GM18508 (cell line): ENCODE data around the gene COX7A2L.
A peak's percentile ranks its signal among the peaks of the same experiment; 100 is the strongest.
"Not testable (repeated sequence)": the region's sequence is repeated elsewhere in the genome, so short reads cannot be mapped to it uniquely, and the experiment has no call there.

Experiments used
- ATAC-seq: cut with Tn5 transposase; IDR thresholded peaks from one replicate; pipeline ENCODE4 v1.9.1; 2021; ENCODE audit warnings: moderate number of reproducible peaks; ENCODE audit not compliant: insufficient read depth, unreplicated experiment

Gene COX7A2L, protein sequence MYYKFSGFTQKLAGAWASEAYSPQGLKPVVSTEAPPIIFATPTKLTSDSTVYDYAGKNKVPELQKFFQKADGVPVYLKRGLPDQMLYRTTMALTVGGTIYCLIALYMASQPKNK

DNA sequence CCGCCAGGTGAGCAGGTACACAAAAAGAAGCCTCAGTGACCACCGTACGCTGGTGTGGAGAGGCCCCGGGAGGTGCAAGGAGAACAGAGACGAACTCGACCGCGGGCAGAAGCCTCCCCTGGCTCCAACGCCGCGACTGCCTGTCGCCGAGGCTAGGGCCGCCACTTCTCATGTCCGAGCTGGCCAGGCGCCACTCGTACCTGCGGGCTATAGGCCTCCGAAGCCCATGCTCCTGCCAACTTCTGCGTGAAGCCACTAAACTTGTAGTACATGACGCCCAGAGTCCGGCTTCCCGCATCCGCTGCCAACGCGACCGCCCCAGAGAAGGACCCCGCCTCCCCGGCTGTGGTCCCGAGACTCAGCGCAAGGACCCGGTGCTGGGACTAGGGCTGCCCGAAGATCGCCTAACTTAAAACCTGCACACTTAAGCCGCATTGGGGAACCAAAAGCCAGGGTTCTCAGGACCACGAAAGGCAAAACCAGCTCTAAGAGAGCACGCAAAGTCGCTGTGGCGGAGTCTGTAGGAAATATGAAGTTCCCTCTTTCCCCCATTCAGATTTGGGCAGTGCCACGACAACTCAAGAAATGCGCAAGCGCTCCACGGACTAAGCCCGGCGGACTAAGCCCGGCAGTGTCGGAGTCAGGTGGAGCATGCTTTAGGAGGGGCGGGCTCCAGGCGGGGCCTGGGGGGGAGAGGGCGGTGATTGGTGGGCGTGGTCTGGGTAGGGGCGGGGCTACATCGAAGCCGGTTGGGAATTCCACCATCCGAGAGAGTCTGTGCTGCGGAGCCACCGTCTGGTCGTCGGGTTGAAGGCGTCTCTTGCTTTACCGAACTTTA, at the start of gene COX7A2L:
COX7A2L (minus strand) TSS at position 328 of the 838 bp plus-strand sequence; CDS start at position 272, 56 bp downstream.
- peak; percentile 83 for ATAC-seq

GRCh38 chr2:42408009-42408408, 47.0 kb upstream of the COX7A2L start:
- no peak for ATAC-seq

DNA sequence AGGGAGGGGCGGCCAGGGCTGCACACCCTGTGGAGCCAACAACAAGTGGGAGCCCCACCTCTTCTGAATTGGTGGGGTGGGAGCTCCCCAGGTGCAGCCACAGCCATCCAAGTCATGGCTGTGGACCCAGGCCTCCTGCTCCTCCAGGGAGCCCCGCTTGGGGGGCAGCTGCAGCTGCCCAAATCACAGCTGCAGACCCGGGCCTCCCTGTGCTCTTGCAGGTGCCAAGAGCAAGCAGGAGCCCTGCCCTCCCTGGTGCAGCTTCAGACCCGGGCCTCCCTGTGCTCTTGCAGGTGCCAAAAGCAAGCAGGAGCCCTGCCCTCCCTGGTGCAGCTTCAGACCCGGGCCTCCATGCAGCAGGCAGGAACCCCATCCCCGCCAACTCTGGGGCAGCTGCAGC, 46.5 kb upstream of the COX7A2L start:
- no peak for ATAC-seq

DNA sequence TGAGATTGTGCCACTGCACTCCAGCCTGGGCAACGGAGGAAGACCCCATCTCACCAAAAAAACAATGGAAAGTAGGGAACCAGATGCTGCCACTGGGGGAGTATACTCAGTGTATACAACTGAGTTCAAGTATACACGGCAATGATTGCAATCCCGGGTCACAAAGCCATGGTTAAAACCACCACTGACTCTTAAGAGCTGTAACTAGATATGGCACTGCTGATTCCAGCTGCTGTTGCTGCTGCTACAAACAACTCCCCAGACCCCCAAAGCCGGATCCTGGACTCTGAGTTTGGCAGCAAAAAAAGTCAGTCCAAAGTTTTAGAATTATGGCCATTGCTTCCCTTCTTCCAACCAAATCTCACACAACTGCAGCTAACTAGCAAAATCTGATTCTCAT, 43.7 kb upstream of the COX7A2L start:
- no peak for ATAC-seq

DNA sequence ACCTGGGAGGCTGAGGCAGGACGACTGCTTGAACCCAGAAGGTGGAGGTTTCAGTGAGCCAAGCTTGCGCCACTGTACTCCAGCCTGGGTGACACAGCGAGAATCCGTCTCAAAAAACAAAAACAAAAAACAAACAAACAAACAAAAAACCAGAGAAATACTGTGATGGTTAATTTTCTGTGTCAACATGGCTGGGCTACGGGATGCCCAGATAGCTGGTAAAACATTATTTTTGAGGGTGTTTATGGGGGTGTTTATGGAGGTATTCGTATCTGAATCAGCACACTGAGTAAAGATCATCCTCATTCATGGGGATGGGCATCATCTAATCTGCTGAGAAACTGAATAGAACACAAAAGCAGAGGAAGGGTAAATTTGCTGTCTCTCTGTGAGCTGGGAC, 40.8 kb upstream of the COX7A2L start:
- no peak for ATAC-seq

DNA sequence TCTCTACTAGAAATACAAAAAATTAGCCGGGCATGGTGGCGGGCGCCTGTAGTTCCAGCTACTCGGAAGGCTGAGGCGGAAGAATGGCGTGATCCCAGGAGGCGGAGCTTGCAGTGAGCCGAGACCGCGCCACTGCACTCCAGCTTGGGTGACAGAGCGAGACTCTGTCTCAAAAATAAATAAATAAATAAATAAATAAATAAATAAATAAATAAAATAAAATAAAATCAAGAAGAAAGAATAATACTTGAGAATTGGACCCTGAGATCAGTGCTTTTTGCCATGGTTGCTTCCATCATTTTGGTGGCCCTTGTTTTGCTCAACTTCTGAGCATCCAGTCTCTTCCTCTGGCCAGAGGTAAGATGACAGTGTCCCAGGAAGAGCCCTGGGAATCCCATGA, 37.0 kb upstream of the COX7A2L start:
- not testable (repeated sequence) for ATAC-seq

DNA sequence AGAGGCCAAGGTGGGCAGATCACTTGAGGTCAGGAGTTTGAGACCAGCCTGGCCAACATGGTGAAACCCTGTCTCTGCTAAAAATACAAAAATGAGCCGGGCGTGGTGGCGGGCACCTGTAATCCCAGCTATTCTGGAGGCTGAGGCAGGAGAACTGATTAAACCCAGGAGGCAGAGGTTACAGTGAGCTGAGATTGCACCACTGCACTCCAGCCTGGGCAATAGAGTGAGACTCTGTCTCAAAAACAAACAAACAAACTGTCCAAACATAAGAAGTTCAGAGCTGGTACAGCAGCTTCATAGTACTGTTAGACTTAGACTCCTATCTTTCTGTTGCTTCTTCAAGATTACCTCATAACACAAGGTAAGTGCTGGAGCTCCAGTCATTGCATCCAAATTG, 32.3 kb upstream of the COX7A2L start:
- not testable (repeated sequence) for ATAC-seq

DNA sequence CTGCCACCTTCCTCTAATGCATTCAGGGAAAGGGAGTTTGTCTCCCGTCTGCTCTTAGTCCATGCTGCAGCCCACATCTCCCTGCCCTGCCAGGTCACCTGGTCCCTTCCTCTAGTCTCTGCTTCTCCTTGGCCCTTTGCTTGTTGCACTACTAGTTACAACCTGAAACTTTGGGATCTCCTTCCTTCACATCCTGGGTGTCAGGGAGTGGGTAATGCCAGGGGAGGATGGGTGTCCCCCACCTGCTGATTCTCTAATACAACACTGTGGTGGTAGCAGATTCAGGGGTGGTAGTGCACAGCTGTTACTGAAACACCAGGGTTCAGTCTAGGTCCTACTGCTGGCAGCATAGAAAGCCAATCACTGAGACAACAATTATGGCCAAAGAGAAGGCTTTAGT, 31.2 kb upstream of the COX7A2L start:
- no peak for ATAC-seq

DNA sequence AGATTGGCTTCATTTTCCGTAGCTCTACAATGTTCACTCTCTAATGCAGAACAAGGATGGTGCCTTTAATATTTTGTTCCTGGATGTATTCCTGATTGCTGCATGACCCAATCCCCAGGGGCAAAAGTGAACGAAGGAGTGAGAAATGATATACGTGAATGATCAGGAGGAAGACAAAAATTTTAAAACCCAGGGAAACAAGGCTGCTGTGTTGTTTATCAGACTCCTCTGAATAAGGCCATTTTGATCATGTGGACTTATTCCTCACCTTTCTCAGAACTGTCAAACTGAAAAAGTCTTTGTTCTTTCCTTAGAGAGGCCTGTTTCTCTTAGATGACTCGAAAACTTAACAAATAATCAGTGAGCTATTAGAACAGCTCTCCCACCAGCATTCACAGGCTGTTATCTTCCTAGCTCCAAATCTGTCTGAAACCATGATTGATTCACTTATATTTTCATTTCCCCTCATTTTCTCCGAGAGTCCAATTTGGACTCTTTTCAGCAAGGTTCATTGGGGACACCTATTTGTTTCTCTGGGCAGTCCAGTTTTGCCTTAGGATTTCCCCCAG, 29.5 kb upstream of the COX7A2L start:
- no peak for ATAC-seq

DNA sequence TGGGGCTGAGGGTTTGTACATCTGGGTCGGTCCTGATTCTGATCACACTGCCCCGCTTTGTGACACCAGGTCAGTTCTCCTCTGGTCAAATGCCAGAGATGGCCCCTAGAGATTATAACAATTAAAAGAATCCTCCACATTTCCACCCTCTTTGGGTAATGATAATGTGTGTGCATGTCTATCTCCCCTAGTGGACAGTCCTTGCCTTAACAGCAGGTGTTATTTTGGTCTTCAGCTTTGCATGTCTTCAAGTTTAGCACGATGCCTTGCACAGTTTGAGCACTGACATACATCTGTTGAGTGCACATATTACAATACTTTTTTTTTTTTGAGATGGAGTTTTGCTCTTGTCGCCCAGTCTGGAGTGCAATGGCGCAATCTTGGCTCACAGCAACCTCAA, 25.7 kb upstream of the COX7A2L start:
- no peak for ATAC-seq

GRCh38 chr2:42385225-42385624, 24.2 kb upstream of the COX7A2L start:
- no peak for ATAC-seq

DNA sequence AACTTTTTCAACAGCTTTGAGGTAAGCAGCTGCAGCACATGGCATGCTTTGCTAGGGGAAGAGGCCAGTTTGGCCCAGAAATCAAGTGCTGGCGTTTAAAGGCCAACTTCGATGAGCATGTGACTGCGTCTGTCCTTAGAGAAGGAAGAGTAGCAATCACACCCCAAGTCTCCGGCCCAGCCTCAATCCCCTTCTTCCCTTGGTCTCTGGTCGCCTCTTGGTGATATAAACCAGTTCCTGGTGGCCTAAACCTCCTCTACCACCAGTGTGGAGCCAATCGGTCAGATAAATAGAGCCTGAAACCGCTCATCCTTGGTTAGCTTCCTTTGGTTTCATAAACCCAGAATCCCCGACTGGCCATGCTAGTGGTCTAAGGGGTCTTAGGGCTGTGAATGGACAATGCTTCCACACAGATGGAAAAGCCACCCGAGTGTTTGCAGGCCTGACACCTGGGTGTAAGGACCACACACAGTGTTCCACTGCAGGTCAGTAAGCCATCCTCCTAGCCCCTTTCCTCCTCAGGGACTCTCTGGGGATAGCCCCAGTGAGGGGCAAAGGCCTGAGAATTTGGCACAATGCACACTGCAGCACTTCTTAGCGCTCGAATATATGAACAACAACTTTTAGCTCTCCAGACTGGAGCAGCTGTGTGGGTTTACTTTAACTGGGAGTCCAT, 23.0 kb upstream of the COX7A2L start:
- ATAC-seq = no peak

GRCh38 chr2:42382144-42382543, 21.1 kb upstream of the COX7A2L start:
- no peak for ATAC-seq

DNA sequence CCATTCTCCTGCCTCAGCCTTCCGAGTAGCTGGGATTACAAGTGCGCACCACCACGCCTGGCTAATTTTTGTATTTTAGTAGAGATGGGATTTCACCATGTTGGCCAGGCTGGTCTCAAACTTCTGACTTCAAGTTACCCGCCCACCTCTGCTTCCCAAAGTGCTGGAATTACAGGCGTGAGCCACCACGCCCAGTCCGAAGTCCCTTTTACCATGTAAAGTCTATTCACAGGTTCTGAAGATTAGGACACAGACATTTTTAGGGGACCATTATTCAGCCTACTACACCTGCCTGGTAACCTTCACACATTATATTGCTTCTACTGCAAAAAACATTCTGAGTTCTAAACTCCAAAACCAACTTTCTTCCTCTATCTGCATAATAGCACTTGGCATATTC, 19.0 kb upstream of the COX7A2L start:
- ATAC-seq = not testable (repeated sequence)

DNA sequence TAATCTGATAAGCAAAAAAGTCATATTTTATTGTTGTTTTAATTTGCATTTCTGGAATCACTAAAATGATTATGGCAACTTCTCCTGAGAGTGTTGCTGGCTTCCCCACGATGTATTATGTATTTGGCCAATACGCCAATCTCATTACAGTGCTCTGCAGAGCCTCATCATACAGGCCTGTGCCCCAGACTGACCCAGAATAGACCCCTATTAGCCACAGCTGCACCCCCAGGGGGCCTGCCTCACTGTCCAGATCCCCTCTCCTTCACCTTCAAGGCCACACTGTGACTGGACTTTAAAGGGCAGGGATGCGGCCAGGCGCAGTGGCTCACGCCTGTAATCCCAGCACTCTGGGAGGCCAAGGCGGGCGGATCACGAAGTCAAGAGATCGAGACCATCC, 17.4 kb upstream of the COX7A2L start:
- ATAC-seq = no peak

- no peak for ATAC-seq
These were observed 15.7 kb upstream of the COX7A2L start for GRCh38 chr2:42376758-42377157.

GRCh38 chr2:42372474-42373200, 11.6 kb upstream of the COX7A2L start:
- ATAC-seq = no peak

- ATAC-seq = no peak
These were observed 10.8 kb upstream of the COX7A2L start for GRCh38 chr2:42371611-42372473.

DNA sequence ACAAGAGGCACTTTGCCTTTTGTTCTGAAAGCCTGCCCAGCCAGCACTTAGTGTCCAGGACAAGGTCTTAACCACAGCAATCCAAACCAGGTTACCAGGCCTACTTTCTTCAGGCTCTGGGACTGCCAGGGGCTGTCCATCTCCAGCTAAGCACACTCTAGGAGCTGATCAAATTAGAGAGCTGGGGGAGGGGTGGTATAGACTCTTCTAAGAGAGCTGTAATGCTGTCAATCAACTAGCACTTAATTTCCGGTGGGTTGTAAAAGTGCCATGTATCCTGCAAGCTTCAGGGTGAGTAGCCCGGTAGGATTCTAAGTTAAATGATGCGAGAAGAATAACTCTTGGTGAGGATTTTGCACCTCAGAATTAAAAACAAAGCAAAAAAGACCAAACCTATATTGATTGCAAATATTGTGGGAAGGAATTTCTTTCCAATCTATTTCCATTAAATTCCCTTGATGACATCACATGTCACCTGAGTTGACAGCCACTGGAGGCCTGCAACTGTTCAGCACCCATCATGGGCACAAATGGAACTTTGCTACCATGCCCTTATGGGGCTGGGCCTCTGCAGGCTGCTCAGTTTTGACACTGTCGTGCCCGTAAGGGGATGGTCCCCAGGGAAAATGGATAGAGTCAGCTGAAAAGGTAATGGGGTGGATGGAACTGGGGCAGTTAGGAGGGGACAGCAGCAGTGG, 8.7 kb upstream of the COX7A2L start:
- no peak for ATAC-seq
